Measurements from ENCODE around the gene CBLB. TPM values are rescaled to one million over a fixed set of nuclear protein-coding genes. Genes with fewer than 3 reads are reported as not detected.
"Not testable (repeated sequence)": the region's sequence is repeated elsewhere in the genome, so short reads cannot be mapped to it uniquely, and the experiment has no call there.

CBLB gene
- polyA plus RNA-seq, 3 donors = 3.4 to 20.9 (median 17.5) TPM

- WGBS, 3 donors = 53 to 84% (median 64%) methylated on average over 1 of the region's 1 CpG
- H3K27ac ChIP-seq (ENCODE audit: low read depth, low read length) = no peak overlapping the region
Measured at GRCh38 chr3:105774444-105775180, 94.2 kb downstream of the CBLB start.

GRCh38 chr3:105773291-105773690 lies 95.5 kb downstream of the CBLB start:
- 95 to 98% (median 98%) methylated on average over 5 of the region's 5 CpGs for WGBS, 3 donors

GRCh38 chr3:105772635-105773034 lies 96.2 kb downstream of the CBLB start:
- WGBS, 3 donors = 81 to 95% (median 85%) methylated on average over 2 of the region's 2 CpGs
- H3K27ac ChIP-seq (ENCODE audit: low read depth, low read length) = no peak overlapping the region

More at GRCh38 chr3:105773291-105773690, 95.5 kb downstream of the CBLB start:
- H3K27ac ChIP-seq (ENCODE audit: low read depth, low read length) = no peak overlapping the region

- 91 to 100% (median 96%) methylated on average over 1 of the region's 1 CpG for WGBS, 3 donors
- no peak overlapping the region for H3K27ac ChIP-seq (ENCODE audit: low read depth, low read length)
Measured at GRCh38 chr3:105771392-105771791, 97.4 kb downstream of the CBLB start.

GRCh38 chr3:105770410-105770809 lies 98.4 kb downstream of the CBLB start:
- H3K27ac ChIP-seq (ENCODE audit: low read depth, low read length) = no peak overlapping the region
- 87 to 93% (median 88%) methylated on average over 4 of the region's 4 CpGs for WGBS, 3 donors

GRCh38 chr3:105767776-105768175 lies 101.0 kb downstream of the CBLB start:
- H3K27ac ChIP-seq (ENCODE audit: low read depth, low read length) = no peak overlapping the region

GRCh38 chr3:105767216-105767615 lies 101.6 kb downstream of the CBLB start:
- WGBS, 3 donors = 47 to 77% (median 50%) methylated on average over 3 of the region's 3 CpGs
- H3K27ac ChIP-seq (ENCODE audit: low read depth, low read length) = no peak overlapping the region

GRCh38 chr3:105765308-105765639 lies 103.5 kb downstream of the CBLB start:
- H3K27ac ChIP-seq (ENCODE audit: low read depth, low read length) = no peak overlapping the region

- H3K27ac ChIP-seq (ENCODE audit: low read depth, low read length) = no peak overlapping the region
- 53 to 91% (median 63%) methylated on average over 2 of the region's 2 CpGs for WGBS, 3 donors
Measured at GRCh38 chr3:105764378-105765307, 104.2 kb downstream of the CBLB start.

GRCh38 chr3:105763659-105764036 lies 105.2 kb downstream of the CBLB start:
- H3K27ac ChIP-seq (ENCODE audit: low read depth, low read length) = no peak overlapping the region

- 95 to 96% (median 95%) methylated on average over 13 of the region's 13 CpGs for WGBS, 3 donors
- H3K27ac ChIP-seq (ENCODE audit: low read depth, low read length) = no peak overlapping the region
Measured at GRCh38 chr3:105762749-105763658, 105.8 kb downstream of the CBLB start.

GRCh38 chr3:105762214-105762613 lies 106.6 kb downstream of the CBLB start:
- not testable (repeated sequence) for H3K27ac ChIP-seq (ENCODE audit: low read depth, low read length)
- 91 to 97% (median 94%) methylated on average over 1 of the region's 1 CpG for WGBS, 3 donors

- WGBS, 3 donors = 93 to 97% (median 96%) methylated on average over 6 of the region's 6 CpGs
- no peak overlapping the region for H3K27ac ChIP-seq (ENCODE audit: low read depth, low read length)
Measured at GRCh38 chr3:105759442-105760078, 109.3 kb downstream of the CBLB start.

GRCh38 chr3:105758451-105758850 lies 110.4 kb downstream of the CBLB start:
- H3K27ac ChIP-seq (ENCODE audit: low read depth, low read length) = no peak overlapping the region
- 95 to 99% (median 98%) methylated on average over 9 of the region's 9 CpGs for WGBS, 3 donors

- 90 to 99% (median 91%) methylated on average over 2 of the region's 2 CpGs for WGBS, 3 donors
- H3K27ac ChIP-seq (ENCODE audit: low read depth, low read length) = no peak overlapping the region
Measured at GRCh38 chr3:105755121-105755886, 113.5 kb downstream of the CBLB start.

GRCh38 chr3:105752791-105753415 lies 115.9 kb downstream of the CBLB start:
- WGBS, 3 donors = 51 to 81% (median 59%) methylated on average over 1 of the region's 1 CpG
- H3K27ac ChIP-seq (ENCODE audit: low read depth, low read length) = no peak overlapping the region

- no peak overlapping the region for H3K27ac ChIP-seq (ENCODE audit: low read depth, low read length)
- 65 to 83% (median 78%) methylated on average over 1 of the region's 1 CpG for WGBS, 3 donors
Measured at GRCh38 chr3:105747696-105748095, 121.1 kb downstream of the CBLB start.

All from adipose tissue (tissue), 3 donors.